ENCODE results near the gene SLC35E1.

SLC35E1 gene

GRCh38 chr19:16542910-16543472 lies 29.2 kb downstream of the SLC35E1 start:
- Histone ChIP-seq H3K4me1 (ENCODE audit: low read depth, poor library complexity, severe bottlenecking) (peaks cover 21% of the 10 kb centered on the region), H3K27ac (peak overlapping the region; percentile 64), H3K79me2 (ENCODE audit: insufficient read depth, low read depth) (peaks cover 74% of the 10 kb centered on the region), H3K9ac (peak overlapping the region; percentile 70), H3K4me2 (peak overlapping the region; percentile 81), H3K36me3 (ENCODE audit: insufficient read depth) (peaks cover 6% of the 10 kb centered on the region; the same call in 1 of the 2 replicates), H2AFZ (ENCODE audit: low read depth) (peak overlapping the region; percentile 53; the same call in 1 of the 2 replicates), H3K27me3 (ENCODE audit: insufficient read depth, low read depth) (no peaks in the 10 kb centered on the region), H3K4me3 (IDR thresholded peaks at IDR 0.05; ENCODE audit: insufficient read depth, low read depth, low read length) (no peak overlapping the region), H4K20me1 (ENCODE audit: insufficient read depth) (no peaks in the 10 kb centered on the region)
- no peak for TF ChIP-seq CTCF (conservative IDR thresholded peaks at IDR 0.05; ENCODE audit: low read depth, low read length)

- no peak within 1 kb of the TSS for H3K4me3 ChIP-seq (IDR thresholded peaks at IDR 0.05; ENCODE audit: insufficient read depth, low read depth, low read length)
- H3K4me1 ChIP-seq (ENCODE audit: low read depth, poor library complexity, severe bottlenecking) = peaks cover 21% of the 10 kb centered on the region
- H3K27ac ChIP-seq = peak within 1 kb of the TSS; percentile 64
- no peaks in the 10 kb centered on the region for H4K20me1 ChIP-seq (ENCODE audit: insufficient read depth)
- peaks cover 6% of the 10 kb centered on the region; the same call in 1 of the 2 replicates for H3K36me3 ChIP-seq (ENCODE audit: insufficient read depth)
- peak within 1 kb of the TSS; percentile 53 for H2AFZ ChIP-seq (ENCODE audit: low read depth)
- no peaks in the 10 kb centered on the region for H3K27me3 ChIP-seq (ENCODE audit: insufficient read depth, low read depth)
- peak within 1 kb of the TSS; percentile 99 for H3K4me2 ChIP-seq
- peaks cover 82% of the 10 kb centered on the region for H3K79me2 ChIP-seq (ENCODE audit: insufficient read depth, low read depth)
- peak within 1 kb of the TSS; percentile 70 for H3K9ac ChIP-seq
- TF ChIP-seq CTCF (conservative IDR thresholded peaks at IDR 0.05; ENCODE audit: low read depth, low read length) = no peak
Observed at GRCh38 chr19:16542045-16542909, 29.9 kb downstream of the SLC35E1 start, which contains the start of gene CHERP. Gene CHERP, minus strand, starts transcription at chr19:16542437. Its CDS starts 59 bp downstream, at chr19:16542378.

- H4K20me1 ChIP-seq (ENCODE audit: insufficient read depth) = 0 out of 2 replicates have a peak, but pooled peaks cover under 1% of the 10 kb centered on the region
- peak overlapping the region; percentile 47 for H2AFZ ChIP-seq (ENCODE audit: low read depth)
- H3K79me2 ChIP-seq (ENCODE audit: insufficient read depth, low read depth) = peaks cover 89% of the 10 kb centered on the region
- no peaks in the 10 kb centered on the region for H3K27me3 ChIP-seq (ENCODE audit: insufficient read depth, low read depth)
- no peak overlapping the region for H3K4me3 ChIP-seq (IDR thresholded peaks at IDR 0.05; ENCODE audit: insufficient read depth, low read depth, low read length)
- H3K27ac ChIP-seq = peak overlapping the region; percentile 64; the same call in 1 of the 2 replicates
- TF ChIP-seq CTCF (conservative IDR thresholded peaks at IDR 0.05; ENCODE audit: low read depth, low read length) = no peak
- H3K36me3 ChIP-seq (ENCODE audit: insufficient read depth) = peaks cover 6% of the 10 kb centered on the region; the same call in 1 of the 2 replicates
- peaks cover 21% of the 10 kb centered on the region for H3K4me1 ChIP-seq (ENCODE audit: low read depth, poor library complexity, severe bottlenecking)
- H3K9ac ChIP-seq = peak overlapping the region; percentile 70
- H3K4me2 ChIP-seq = peak overlapping the region; percentile 99
Observed at GRCh38 chr19:16541526-16542044, 30.6 kb downstream of the SLC35E1 start.

GRCh38 chr19:16540948-16541347 lies 31.3 kb downstream of the SLC35E1 start:
- H3K79me2 ChIP-seq (ENCODE audit: insufficient read depth, low read depth) = peaks cover 94% of the 10 kb centered on the region
- H2AFZ ChIP-seq (ENCODE audit: low read depth) = no peak overlapping the region
- TF ChIP-seq CTCF (conservative IDR thresholded peaks at IDR 0.05; ENCODE audit: low read depth, low read length) = no peak
- H3K4me2 ChIP-seq = peak overlapping the region; percentile 99
- H3K27me3 ChIP-seq (ENCODE audit: insufficient read depth, low read depth) = no peaks in the 10 kb centered on the region
- H3K9ac ChIP-seq = peak overlapping the region; percentile 70; the same call in 1 of the 2 replicates
- no peak overlapping the region for H3K4me3 ChIP-seq (IDR thresholded peaks at IDR 0.05; ENCODE audit: insufficient read depth, low read depth, low read length)
- peaks cover 21% of the 10 kb centered on the region for H3K4me1 ChIP-seq (ENCODE audit: low read depth, poor library complexity, severe bottlenecking)
- 0 out of 2 replicates have a peak, but pooled peaks cover 7% of the 10 kb centered on the region for H4K20me1 ChIP-seq (ENCODE audit: insufficient read depth)
- peak overlapping the region; percentile 64; the same call in 1 of the 2 replicates for H3K27ac ChIP-seq
- peaks cover 6% of the 10 kb centered on the region; the same call in 1 of the 2 replicates for H3K36me3 ChIP-seq (ENCODE audit: insufficient read depth)
